HFFc6 (cell line): ENCODE measurements around the gene PLCL1. TPM values are rescaled to one million over a fixed set of nuclear protein-coding genes. Genes with fewer than 3 reads are reported as not detected.

ENCODE experiments used
- DNase-seq: peaks from one replicate; pipeline ENCODE4 v3.0.0-alpha.2; 2018
- H3K27ac Mint-ChIP-seq: 2 replicates; pipeline ENCODE4 v1.8.0; 2020; ENCODE audit warnings: mild to moderate bottlenecking, mixed read lengths
- H3K27me3 Mint-ChIP-seq: 2 replicates; pipeline ENCODE4 v1.8.0; 2021; ENCODE audit warnings: mild to moderate bottlenecking, moderate library complexity, mixed read lengths; ENCODE audit not compliant: insufficient read depth
- H3K36me3 Mint-ChIP-seq: 2 replicates; pipeline ENCODE4 v1.8.0; 2021; ENCODE audit warnings: low read depth, mixed read lengths
- H3K4me1 Mint-ChIP-seq: 2 replicates; pipeline ENCODE4 v1.8.0; 2020; ENCODE audit warnings: low read depth, mixed read lengths
- H3K4me3 Mint-ChIP-seq: 2 replicates; pipeline ENCODE4 v1.8.0; 2020; ENCODE audit warnings: mild to moderate bottlenecking, moderate library complexity, mixed read lengths
- H3K9me3 Mint-ChIP-seq: 2 replicates; pipeline ENCODE4 v1.8.0; 2020; ENCODE audit warnings: mild to moderate bottlenecking, mixed read lengths
- CTCF ChIP-seq: fragments of 200-600 bp; sonication (generic); IDR thresholded peaks from 2 replicates; pipeline ENCODE4 v1.5.0; 2021; ENCODE audit warnings: antibody characterized with exemption, mild to moderate bottlenecking
- total RNA-seq, 6 experiments: library from RNA; stranded (reverse); fragmentation: NEBNext Ultra II Directional; extraction: Animal tissue kit (Norgen Biotek cat#: 25700); gene quantifications; 2 replicates in 1 of 6; 3 replicates in 5 of 6; pipeline ENCODE4 v1.2.3, GENCODE V29; 2021

Gene PLCL1
- total RNA-seq, 6 experiments from 2014 or later, result 0.03 to 0.14 (median 0.12) TPM; not detected in 2

GRCh38 chr2:198117406-198118041 is 313.1 kb downstream of the PLCL1 start:
- TF ChIP-seq CTCF, result no peak
- no peaks in the 10 kb centered on the region; the same call in 1 of the 2 replicates for H3K9me3 Mint-ChIP-seq
- no peaks in the 10 kb centered on the region for H3K4me1 Mint-ChIP-seq
- H3K4me3 Mint-ChIP-seq, result no peak overlapping the region
- no peak overlapping the region for H3K27ac Mint-ChIP-seq
- no peak for DNase-seq
- H3K36me3 Mint-ChIP-seq, result no peaks in the 10 kb centered on the region
- no peaks in the 10 kb centered on the region for H3K27me3 Mint-ChIP-seq

GRCh38 chr2:198127627-198128026 is 323.2 kb downstream of the PLCL1 start:
- Mint-ChIP-seq H3K27me3 (peaks cover 4% of the 10 kb centered on the region; the same call in 1 of the 2 replicates), H3K4me1 (no peaks in the 10 kb centered on the region), H3K27ac (no peak overlapping the region), H3K36me3 (no peaks in the 10 kb centered on the region), H3K4me3 (no peak overlapping the region), H3K9me3 (no peaks in the 10 kb centered on the region; the same call in 1 of the 2 replicates)
- TF ChIP-seq CTCF, result peak; percentile 82
- peak; percentile 43 for DNase-seq

- no peak overlapping the region for H3K4me3 Mint-ChIP-seq
- TF ChIP-seq CTCF, result no peak
- H3K4me1 Mint-ChIP-seq, result no peaks in the 10 kb centered on the region; the same call in 1 of the 2 replicates
- no peak overlapping the region for H3K27ac Mint-ChIP-seq
- H3K36me3 Mint-ChIP-seq, result no peaks in the 10 kb centered on the region
- H3K9me3 Mint-ChIP-seq, result no peaks in the 10 kb centered on the region; the same call in 1 of the 2 replicates
- no peak for DNase-seq
- H3K27me3 Mint-ChIP-seq, result peaks cover 4% of the 10 kb centered on the region; the same call in 1 of the 2 replicates
Measured at GRCh38 chr2:198129609-198130008, 325.2 kb downstream of the PLCL1 start.

- H3K9me3 Mint-ChIP-seq, result no peaks in the 10 kb centered on the region; the same call in 1 of the 2 replicates
- no peak overlapping the region for H3K4me3 Mint-ChIP-seq
- no peak overlapping the region for H3K27ac Mint-ChIP-seq
- no peaks in the 10 kb centered on the region for H3K36me3 Mint-ChIP-seq
- no peaks in the 10 kb centered on the region; the same call in 1 of the 2 replicates for H3K4me1 Mint-ChIP-seq
- no peak for TF ChIP-seq CTCF
- peaks cover 1% of the 10 kb centered on the region; the same call in 1 of the 2 replicates for H3K27me3 Mint-ChIP-seq
- no peak for DNase-seq
Measured at GRCh38 chr2:198134293-198134955, 330.0 kb downstream of the PLCL1 start.

DNA sequence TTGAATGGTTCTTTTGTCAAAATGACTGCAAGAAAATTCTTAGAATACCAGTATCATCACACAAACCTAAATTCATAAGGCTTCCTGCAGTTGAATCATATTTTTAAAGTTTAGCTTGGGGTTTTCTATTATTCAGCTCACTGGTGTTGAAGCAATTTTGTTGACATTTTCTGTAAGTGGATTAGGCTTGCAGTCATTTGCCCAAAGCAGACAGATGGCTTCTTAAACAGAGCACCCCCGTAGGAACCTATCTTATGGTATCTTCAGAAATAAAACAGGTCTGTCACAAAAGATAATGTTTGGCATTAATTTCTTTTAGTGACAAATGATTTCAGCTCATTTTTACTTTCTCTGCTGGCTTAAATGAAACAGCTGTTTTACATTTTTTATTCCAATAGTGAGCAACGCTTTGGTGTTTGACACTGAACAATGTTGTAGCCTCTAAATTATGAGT is 331.1 kb downstream of the PLCL1 start:
- Mint-ChIP-seq H3K4me1 (no peaks in the 10 kb centered on the region; the same call in 1 of the 2 replicates), H3K9me3 (no peaks in the 10 kb centered on the region; the same call in 1 of the 2 replicates), H3K27ac (no peak overlapping the region), H3K4me3 (no peak overlapping the region), H3K27me3 (no peaks in the 10 kb centered on the region), H3K36me3 (no peaks in the 10 kb centered on the region)
- TF ChIP-seq CTCF, result no peak
- DNase-seq, result no peak
